HCT116 (cell line): Measurements from ENCODE around the gene TNFSF12. TPM values are rescaled to one million over a fixed set of nuclear protein-coding genes. Genes with fewer than 3 reads are reported as not detected.

Experiments
- ATAC-seq: fragments of 200-7000 bp; cut with Tn5 transposase; 2 replicates; pipeline ENCODE4 v1.9.1; 2020; ENCODE audit warnings: mild to moderate bottlenecking, moderate library complexity
- BruUV-seq: library from RNA; stranded (reverse); fragments of 400-500 nt; replicated peaks from 2 replicates; lab custom pipeline; 2021; lab: Mats Ljungman, UMichigan
- CTCF ChIA-PET: fragments of 300-600 bp; sonication (Branson Sonifier 250); formaldehyde crosslinking; loops from one replicate; lab custom pipeline; 2021; ENCODE audit warnings: antibody characterized with exemption; lab: Charles Lee
- POLR2A ChIA-PET: fragments of 300-600, 350-600 bp; sonication (Branson Sonifier 250); formaldehyde crosslinking; loops from one replicate; lab custom pipeline; 2021; ENCODE audit warnings: antibody characterized with exemption; lab: Charles Lee
- RAD21 ChIA-PET, 2 experiments: fragments of 300-600 bp; sonication (Branson Sonifier 250); formaldehyde crosslinking; loops; one replicate each; lab custom pipeline; 2023; ENCODE audit warnings: low total read pairs in 2 of 2; ENCODE audit not compliant: uncharacterized antibody in 2 of 2, unreplicated experiment in 2 of 2, low non-redundant PET in 1 of 2; lab: Charles Lee
- DNase-seq: peaks from one replicate; pipeline ENCODE4 v3.0.0-alpha.2; 2010; ENCODE audit warnings: low read depth, low spot score
- H2AFZ ChIP-seq: fragments of 200-600 bp; shearing (Covaris generic), sonication (generic); 2 replicates; pipeline ENCODE4 v1.6.1; 2017; ENCODE audit warnings: low read depth, mixed run types, mixed read lengths, antibody characterized with exemption, low read length; ENCODE audit not compliant: poor library complexity, severe bottlenecking
- H3K27ac ChIP-seq: 2 replicates; pipeline ENCODE4 v1.5.1; 2012; ENCODE audit warnings: low read depth, low read length
- H3K27me3 ChIP-seq: fragments of 200-600 bp; sonication (generic); 2 replicates; pipeline ENCODE4 v1.6.1; 2016; ENCODE audit warnings: mixed run types, low read length, mixed read lengths; ENCODE audit not compliant: insufficient read depth
- H3K36me3 ChIP-seq, 2 experiments: fragments of 200-500 bp in 1 of 2; fragments of 200-600 bp in 1 of 2; sonication (Bioruptor generic) in 1 of 2; sonication (generic) in 1 of 2; 2 replicates each; pipeline versions ENCODE4 v1.5.1 to v1.6.1; 2014 to 2016; ENCODE audit warnings: low read length in 2 of 2, inconsistent platforms in 1 of 2, mixed read lengths in 1 of 2, mixed run types in 1 of 2; ENCODE audit not compliant: insufficient read depth in 2 of 2, control insufficient read depth in 1 of 2
- H3K4me1 ChIP-seq, 2 experiments: fragments of 200-600 bp in 1 of 2; sonication (generic) in 1 of 2; 2 replicates each; pipeline versions ENCODE4 v1.5.1 to v1.6.1; 2012 to 2017; ENCODE audit warnings: low read length in 2 of 2, inconsistent platforms in 1 of 2, mild to moderate bottlenecking in 1 of 2, mixed read lengths in 1 of 2, mixed run types in 1 of 2, moderate library complexity in 1 of 2; ENCODE audit not compliant: insufficient read depth in 2 of 2, control insufficient read depth in 1 of 2
- H3K4me2 ChIP-seq: fragments of 200-600 bp; sonication (generic); 2 replicates; pipeline ENCODE4 v1.6.1; 2017; ENCODE audit warnings: mixed run types, low read length, mixed read lengths
- H3K4me3 ChIP-seq, 2 experiments: fragments of 200-600 bp in 1 of 2; sonication (generic) in 1 of 2; replicated peaks in 1 of 2; 2 replicates each; pipeline ENCODE4 v1.5.1; 2011 to 2016; ENCODE audit warnings: low read length in 2 of 2, control low read depth in 1 of 2, low read depth in 1 of 2, mild to moderate bottlenecking in 1 of 2, mixed read lengths in 1 of 2, mixed run types in 1 of 2
- H3K79me2 ChIP-seq: fragments of 200-600 bp; sonication (generic); 2 replicates; pipeline ENCODE4 v1.6.1; 2017; ENCODE audit warnings: mild to moderate bottlenecking, mixed run types, low read length, moderate library complexity, mixed read lengths; ENCODE audit not compliant: insufficient read depth
- H3K9ac ChIP-seq: fragments of 200-600 bp; sonication (generic); 2 replicates; pipeline ENCODE4 v1.6.1; 2016; ENCODE audit warnings: low read length, mixed read lengths
- H3K9me2 ChIP-seq: fragments of 200-600 bp; sonication (generic), shearing (Covaris generic); 2 replicates; pipeline ENCODE4 v1.6.1; 2017; ENCODE audit warnings: mixed run types, mild to moderate bottlenecking, moderate library complexity; ENCODE audit not compliant: insufficient read depth
- H3K9me3 ChIP-seq, 2 experiments: fragments of 200-500 bp in 1 of 2; fragments of 200-600 bp in 1 of 2; sonication (Bioruptor generic) in 1 of 2; sonication (generic) in 1 of 2; 2 replicates each; pipeline ENCODE4 v1.6.1; 2014 to 2017; ENCODE audit warnings: low read length in 2 of 2, mixed read lengths in 2 of 2, inconsistent platforms in 1 of 2, low read depth in 1 of 2, mild to moderate bottlenecking in 1 of 2, mixed run types in 1 of 2, moderate library complexity in 1 of 2; ENCODE audit not compliant: control insufficient read depth in 1 of 2, insufficient read depth in 1 of 2
- H4K20me1 ChIP-seq: fragments of 200-600 bp; sonication (generic), shearing (Covaris generic); 2 replicates; pipeline ENCODE4 v1.6.1; 2017; ENCODE audit warnings: mixed run types, mild to moderate bottlenecking, moderate library complexity; ENCODE audit not compliant: insufficient read depth
- CEBPB ChIP-seq: IDR thresholded peaks from 2 replicates; pipeline ENCODE4 v1.6.1; 2012; ENCODE audit warnings: low read depth
- ELF1 ChIP-seq: IDR thresholded peaks from 2 replicates; pipeline ENCODE4 v1.6.1; 2012; ENCODE audit warnings: low read depth, borderline replicate concordance
- EZH2 ChIP-seq: fragments of 200-600 bp; sonication (generic); IDR thresholded peaks from 2 replicates; pipeline ENCODE4 v1.6.1; 2017; ENCODE audit warnings: antibody characterized with exemption, mixed run types
- POLR2AphosphoS5 ChIP-seq: IDR thresholded peaks from 2 replicates; pipeline ENCODE4 v1.6.1; 2011; ENCODE audit warnings: mild to moderate bottlenecking, low read depth, low read length, moderate library complexity
- SP1 ChIP-seq: IDR thresholded peaks from 2 replicates; pipeline ENCODE4 v1.6.1; 2012; ENCODE audit warnings: low read depth
- intact Hi-C: fragments of 100-400 bp; cut with micrococcal nuclease; formaldehyde crosslinking; loops from 2 replicates; pipeline ENCODE4 v1.10.0; 2022
- total RNA-seq: library from RNA; stranded (reverse); gene quantifications from one replicate; pipeline ENCODE4 v1.2.1, GENCODE V29; 2021; ENCODE audit not compliant: unreplicated experiment
- TF ChIP-seq, protein P1 (sequence below): IDR thresholded peaks from 2 replicates; pipeline ENCODE4 v1.6.1; 2011; ENCODE audit warnings: mild to moderate bottlenecking, low read length, moderate library complexity; ENCODE audit not compliant: insufficient replicate concordance; ENCODE audit errors: extremely low read depth
- TF ChIP-seq, protein P2 (sequence below): IDR thresholded peaks from 2 replicates; pipeline ENCODE4 v1.6.1; 2012; ENCODE audit warnings: low read depth

The TNFSF12 gene
- total RNA-seq, 1 experiment from 2014 or later, result 12.3 TPM

DNA sequence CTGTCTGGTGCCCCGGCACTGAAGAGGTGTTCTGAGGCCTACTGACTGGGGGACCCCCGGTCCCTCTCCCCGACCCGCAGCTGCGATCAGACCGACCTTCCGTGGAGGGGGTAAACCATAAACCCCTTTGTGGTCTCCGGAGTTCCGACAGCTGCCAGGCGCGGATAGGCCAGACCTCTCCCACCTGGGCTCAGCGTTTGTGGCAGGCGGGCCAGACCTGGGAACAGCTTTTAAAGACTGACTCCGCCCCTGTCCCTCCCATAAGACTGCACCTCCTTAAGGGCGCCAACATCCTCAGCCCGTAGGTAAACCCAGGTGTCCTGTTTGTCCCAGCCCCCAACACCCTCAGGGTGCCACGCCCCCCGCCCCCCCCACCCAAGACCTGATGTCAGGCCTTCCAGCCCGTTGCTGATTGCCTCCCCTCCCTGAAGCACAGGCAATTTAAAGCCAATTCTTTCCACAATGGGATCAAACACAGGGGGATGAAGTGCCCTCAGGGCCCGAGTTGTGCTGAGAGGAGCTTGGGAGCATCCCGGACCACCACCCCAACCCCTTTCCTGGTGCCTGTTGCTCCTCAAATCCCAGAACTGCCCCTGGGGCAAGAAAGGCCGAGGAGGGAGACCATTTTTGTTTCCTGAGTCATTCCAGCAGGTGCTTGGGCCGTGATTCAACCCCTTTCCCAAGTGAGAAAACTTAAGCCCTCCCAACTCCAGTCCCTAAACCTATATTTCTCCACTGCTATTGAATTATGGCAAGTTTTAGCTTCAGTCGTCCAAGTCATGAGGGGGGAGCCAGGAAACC is 41.2 kb downstream of the TNFSF12 start, which contains the start of gene SOX15:
TSS of gene SOX15 (minus strand) at position 204 of the 801 bp plus-strand sequence. CDS start 418 bp downstream, outside the sequence.
- Histone ChIP-seq H3K9ac (peak within 1 kb of the TSS; percentile 18; the same call in 1 of the 2 replicates), H4K20me1 (no peaks in the 10 kb centered on the region), H2AFZ (no peak within 1 kb of the TSS), H3K9me3 (no peaks in the 10 kb centered on the region), H3K79me2 (peaks cover 19% of the 10 kb centered on the region), H3K36me3 (peaks cover 40 to 47% of the 10 kb centered on the region in 2 experiments; a peak in 3 of 4 replicates), H3K27me3 (no peaks in the 10 kb centered on the region)
- RAD21 ChIA-PET, result no interaction called here
- POLR2A ChIA-PET, result interaction anchor here (0.6 kb wide), 2 partner anchors 97 to 635 kb away, joined by 3 read pairs; partner anchors contain the start of gene TP53
- ATAC-seq (peak; percentile 5; the same call in 1 of the 2 replicates), DNase-seq (no peak)
- CTCF ChIA-PET, result no interaction called here
- intact Hi-C loops, result no loop called here
- TF ChIP-seq POLR2AphosphoS5 (0 out of 2 replicates have a peak, but pooled peaks have one; percentile 16), ELF1 (no peak), CEBPB (no peak), SP1 (no peak), EZH2 (no peak)
- TF ChIP-seq, protein P1, sequence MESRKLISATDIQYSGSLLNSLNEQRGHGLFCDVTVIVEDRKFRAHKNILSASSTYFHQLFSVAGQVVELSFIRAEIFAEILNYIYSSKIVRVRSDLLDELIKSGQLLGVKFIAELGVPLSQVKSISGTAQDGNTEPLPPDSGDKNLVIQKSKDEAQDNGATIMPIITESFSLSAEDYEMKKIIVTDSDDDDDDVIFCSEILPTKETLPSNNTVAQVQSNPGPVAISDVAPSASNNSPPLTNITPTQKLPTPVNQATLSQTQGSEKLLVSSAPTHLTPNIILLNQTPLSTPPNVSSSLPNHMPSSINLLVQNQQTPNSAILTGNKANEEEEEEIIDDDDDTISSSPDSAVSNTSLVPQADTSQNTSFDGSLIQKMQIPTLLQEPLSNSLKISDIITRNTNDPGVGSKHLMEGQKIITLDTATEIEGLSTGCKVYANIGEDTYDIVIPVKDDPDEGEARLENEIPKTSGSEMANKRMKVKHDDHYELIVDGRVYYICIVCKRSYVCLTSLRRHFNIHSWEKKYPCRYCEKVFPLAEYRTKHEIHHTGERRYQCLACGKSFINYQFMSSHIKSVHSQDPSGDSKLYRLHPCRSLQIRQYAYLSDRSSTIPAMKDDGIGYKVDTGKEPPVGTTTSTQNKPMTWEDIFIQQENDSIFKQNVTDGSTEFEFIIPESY, result no peak
- TF ChIP-seq, protein P2, sequence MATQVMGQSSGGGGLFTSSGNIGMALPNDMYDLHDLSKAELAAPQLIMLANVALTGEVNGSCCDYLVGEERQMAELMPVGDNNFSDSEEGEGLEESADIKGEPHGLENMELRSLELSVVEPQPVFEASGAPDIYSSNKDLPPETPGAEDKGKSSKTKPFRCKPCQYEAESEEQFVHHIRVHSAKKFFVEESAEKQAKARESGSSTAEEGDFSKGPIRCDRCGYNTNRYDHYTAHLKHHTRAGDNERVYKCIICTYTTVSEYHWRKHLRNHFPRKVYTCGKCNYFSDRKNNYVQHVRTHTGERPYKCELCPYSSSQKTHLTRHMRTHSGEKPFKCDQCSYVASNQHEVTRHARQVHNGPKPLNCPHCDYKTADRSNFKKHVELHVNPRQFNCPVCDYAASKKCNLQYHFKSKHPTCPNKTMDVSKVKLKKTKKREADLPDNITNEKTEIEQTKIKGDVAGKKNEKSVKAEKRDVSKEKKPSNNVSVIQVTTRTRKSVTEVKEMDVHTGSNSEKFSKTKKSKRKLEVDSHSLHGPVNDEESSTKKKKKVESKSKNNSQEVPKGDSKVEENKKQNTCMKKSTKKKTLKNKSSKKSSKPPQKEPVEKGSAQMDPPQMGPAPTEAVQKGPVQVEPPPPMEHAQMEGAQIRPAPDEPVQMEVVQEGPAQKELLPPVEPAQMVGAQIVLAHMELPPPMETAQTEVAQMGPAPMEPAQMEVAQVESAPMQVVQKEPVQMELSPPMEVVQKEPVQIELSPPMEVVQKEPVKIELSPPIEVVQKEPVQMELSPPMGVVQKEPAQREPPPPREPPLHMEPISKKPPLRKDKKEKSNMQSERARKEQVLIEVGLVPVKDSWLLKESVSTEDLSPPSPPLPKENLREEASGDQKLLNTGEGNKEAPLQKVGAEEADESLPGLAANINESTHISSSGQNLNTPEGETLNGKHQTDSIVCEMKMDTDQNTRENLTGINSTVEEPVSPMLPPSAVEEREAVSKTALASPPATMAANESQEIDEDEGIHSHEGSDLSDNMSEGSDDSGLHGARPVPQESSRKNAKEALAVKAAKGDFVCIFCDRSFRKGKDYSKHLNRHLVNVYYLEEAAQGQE, result no peak
- TF ChIP-seq, all 23 proteins: peak for 1
- Histone ChIP-seq H3K27ac (peak within 1 kb of the TSS; percentile 33), H3K4me1 (peaks cover under 1 to 29% of the 10 kb centered on the region in 2 experiments; a peak in 3 of 4 replicates), H3K4me3 (no peak within 1 kb of the TSS), H3K9me2 (no peaks in the 10 kb centered on the region), H3K4me2 (peak within 1 kb of the TSS; percentile 24)
- BruUV-seq, result no TSS peak
